GM18498 (cell line): Measurements from ENCODE around the gene PSMB7.

Source experiments
- ATAC-seq: cut with Tn5 transposase; IDR thresholded peaks from one replicate; pipeline ENCODE4 v1.9.1; 2021; ENCODE audit warnings: mild to moderate bottlenecking, moderate library complexity; ENCODE audit not compliant: unreplicated experiment

PSMB7 gene

DNA sequence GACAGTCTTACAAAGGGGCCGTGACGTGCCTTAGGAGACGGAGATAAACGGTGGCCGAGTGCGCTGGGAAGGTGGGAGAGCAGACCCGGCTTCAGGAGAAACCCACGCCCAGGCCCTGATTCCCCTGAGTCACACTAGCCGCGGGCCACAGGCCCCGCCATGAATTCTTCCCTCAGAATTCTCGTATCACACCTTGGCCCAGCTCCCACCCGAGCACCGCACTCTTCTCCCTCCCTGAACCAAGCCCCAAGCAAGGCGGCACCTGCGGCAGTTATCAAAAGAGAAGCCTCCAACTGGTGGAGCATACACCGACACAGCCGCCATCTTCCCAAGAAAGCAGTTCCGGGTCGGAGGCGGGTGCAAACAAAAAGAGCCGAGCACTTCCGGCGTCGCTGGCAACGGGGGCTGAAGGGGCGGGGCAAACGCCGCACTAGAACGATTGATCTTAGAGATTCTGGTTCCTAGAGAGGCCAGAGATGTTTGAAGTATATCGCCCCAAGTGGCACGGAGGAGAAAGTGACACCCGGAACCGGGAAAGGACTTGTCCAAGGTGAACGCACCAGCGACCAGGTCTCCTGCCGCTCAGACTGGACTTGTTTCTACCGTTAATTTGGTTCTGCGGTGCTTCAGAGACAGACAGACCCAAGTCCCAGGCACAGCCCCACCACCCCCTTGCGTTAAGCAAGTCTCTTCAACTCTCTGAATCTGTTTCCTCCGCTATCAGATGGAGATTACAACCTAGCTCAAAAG, at the start of gene PSMB7:
TSS of gene PSMB7 (minus strand) at position 341 of the 750 bp plus-strand sequence. CDS start at position 324, 17 bp downstream.
- peak; percentile 90 for ATAC-seq

DNA sequence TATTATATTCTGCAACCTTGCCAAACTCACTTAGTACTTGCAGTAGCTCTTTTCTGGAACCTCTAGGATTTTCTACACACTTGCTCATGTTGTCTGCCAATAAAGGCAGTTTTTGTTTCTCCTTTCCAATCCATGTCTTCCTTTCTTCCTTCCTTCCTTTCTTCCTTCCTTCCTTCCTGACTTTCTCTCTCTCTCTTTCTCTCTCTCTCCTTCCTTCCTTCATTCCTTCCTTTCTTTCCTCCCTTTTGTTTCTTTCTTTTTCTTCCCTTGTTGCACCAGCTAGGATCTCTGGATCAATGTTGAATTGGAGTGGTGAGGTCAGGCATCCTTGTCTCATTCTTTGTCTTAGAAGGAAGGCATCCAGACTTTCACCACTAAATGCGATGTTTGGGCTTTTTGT, 47.5 kb upstream of the PSMB7 start:
- ATAC-seq = no peak

DNA sequence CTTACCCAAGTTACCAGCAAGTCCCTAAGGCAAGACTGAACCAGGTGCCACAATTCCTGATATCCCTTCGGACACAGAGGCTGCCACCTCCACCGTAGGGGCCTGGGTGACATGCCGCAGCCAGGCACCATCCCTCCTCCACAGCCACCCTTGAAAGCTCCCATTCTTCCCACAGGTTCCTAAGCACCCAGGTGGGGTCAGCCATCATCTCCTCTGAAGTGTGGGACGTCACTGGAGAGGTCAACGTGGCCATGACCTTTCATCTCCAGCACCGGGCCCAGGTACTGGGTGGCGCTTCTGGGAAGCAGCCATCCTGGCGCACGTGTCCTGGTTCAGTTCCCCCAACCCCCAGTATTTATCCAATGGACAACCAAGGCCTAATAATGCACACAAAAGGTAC, 43.2 kb upstream of the PSMB7 start:
- ATAC-seq = no peak

DNA sequence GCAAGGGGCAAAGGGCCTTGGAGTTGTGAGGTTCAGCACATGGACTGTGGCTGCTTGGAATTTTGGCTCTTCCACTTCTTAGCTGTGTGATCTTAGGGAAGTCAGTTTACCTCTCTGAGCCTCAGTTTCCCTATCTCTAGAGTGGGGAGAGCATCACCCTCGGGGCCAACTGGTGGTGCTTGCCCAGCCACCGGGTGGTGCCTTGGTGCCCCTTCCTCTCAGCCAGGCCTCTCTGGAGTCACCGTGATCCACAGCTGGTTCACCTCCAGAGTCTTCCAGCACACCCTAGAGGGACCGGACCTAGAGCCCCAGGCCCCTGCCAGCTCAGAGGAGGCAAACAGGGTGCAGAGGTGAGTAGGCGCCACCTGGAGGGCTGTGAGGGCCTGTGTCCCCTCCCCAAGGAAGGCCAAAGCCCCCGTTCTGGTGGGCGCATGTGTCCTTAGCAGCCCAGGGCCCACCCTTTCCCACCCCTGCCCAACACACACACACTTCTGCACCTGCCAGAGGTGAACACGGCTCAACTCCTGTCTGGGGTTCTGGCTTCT, 42.7 kb upstream of the PSMB7 start:
- ATAC-seq = no peak

DNA sequence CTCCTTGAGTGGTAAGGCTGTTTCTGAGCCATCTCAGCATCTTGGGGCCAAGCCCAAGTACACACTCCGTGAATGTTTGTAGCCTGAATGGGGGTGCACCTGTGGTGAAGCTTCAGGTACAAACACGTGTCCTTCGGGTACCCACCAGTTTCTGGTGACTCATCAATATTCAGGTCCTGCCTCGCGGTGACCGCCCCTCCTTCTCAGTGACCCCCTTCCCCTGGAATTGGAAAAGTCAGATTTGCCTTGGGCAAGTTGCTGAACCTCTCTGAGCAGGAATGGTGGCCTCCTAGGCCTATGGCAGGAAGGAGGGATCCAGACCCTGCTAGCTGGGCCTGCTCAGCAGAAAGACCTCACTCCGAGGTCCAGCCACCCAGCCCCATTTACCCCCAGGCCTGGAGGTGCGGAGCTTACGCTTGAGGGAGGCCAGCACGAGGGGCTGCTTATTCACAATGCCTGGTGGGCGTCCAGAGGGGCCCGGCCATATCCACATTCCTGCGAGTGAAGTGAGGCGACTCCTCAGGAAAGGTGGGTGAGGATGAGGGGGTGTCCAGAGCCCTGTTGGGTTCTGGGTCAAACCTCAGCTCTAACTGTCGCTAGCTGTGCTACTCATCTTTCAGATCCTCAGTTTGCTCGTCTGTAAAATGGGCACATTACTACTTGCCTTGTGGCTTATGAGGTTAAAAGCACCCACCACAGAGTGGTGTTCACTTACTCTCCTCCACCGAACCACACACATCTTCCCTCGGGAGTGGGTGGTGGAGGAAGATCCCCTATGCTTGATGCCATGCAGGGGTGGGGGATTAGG, 42.0 kb upstream of the PSMB7 start:
- no peak for ATAC-seq

DNA sequence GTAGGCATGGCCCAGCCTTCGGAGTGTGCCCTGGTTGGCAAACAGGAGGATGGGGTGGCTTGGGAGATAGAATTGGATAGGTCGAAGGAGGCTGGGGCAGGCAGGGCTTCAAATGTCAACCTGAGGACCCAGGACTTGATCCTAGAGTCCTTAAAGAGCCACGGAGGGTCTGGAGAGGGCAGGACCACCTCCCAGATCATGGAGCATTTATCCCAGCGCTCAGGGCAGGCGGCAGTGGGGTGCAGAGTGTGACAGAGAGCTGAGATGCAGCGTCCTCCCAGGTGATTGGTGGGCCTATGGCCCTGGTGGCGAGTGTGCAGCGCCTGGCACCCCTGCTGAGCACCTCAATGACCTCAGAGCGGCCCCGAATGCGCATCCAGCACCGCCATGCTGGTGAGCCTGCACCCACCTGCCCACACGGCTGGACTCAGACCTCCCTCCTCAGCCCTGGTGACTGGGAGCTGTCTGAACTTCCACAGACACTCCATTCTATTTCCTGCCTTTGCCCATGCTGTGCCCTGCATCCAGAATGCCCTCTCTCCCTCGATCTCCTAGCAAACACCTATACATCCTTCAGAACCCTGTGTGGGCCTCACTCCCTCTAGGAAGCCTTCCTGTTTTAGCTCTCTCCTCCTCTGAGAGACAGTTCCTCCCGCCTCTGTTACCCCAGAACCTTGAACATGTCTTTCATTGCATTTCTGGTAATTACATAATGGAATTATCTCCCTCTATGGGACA, 41.3 kb upstream of the PSMB7 start:
- ATAC-seq = no peak

DNA sequence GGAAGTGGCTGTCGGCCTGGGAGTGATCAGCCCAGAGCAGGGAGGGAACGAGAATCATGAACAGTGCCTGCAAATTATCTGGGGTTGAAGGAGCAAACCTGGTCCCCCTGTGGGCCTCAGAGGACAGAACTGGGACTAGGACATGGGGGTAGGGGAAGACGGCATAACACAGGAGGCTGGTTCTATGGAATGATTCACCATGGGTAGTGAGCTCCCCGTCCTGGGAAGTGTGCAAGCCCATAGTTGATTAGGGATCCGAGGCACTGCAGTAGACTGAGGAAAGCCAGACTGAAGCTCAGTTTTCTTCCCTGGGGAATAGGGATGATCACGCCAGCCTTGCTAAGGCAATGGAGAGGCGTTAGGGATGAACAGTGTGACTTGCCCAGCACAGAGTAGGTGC, 40.6 kb upstream of the PSMB7 start:
- no peak for ATAC-seq

DNA sequence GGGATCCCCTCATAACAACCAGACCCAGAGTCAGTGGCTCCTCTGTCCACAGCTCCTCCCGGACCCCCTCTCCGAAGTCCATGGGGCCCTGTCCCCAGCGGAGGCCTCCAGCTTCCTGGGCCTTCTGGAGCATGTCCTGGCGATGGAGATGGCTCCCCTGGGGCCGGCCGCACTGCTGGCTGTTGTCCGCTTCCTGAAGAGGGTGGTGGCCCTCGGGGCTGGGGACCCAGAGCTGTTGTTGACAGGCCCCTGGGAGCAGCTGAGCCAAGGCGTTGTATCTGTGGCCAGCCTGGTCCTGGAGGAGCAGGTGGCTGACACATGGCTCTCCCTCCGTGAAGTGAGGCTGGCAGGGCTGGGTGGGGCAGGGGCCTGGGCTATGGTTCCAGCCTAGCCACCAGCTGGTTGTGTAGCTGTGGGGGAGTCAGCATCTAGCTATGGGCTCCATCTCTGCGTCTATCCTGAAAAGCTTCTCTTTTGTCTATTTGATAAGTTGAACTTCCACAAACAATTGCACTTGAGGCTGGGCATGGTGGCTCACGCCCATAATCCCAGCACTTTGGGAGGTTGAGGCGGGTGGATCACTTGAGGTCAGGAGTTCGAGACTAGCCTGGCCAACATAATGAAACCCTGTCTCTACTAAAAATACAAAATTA, 39.7 kb upstream of the PSMB7 start:
- no peak for ATAC-seq

DNA sequence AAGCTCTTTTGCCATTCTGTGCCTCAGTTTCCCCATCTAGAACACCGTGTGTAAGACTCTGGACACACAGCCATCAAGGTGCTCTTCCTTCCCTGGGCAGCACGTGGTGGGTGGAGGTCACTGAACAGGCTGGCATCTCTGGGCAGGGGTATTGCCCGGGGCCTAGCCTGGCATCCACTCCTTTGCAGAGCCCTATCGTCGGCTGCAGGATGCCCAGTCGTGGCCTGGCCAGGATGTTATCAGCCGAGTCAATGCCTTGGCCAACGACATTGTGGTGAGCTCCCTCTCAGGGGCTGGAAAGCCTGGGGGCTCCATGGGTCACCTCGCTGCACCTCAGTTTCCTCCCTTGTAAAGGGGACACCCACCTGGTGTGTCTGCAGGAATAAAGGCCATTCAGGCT, 39.1 kb upstream of the PSMB7 start:
- no peak for ATAC-seq

DNA sequence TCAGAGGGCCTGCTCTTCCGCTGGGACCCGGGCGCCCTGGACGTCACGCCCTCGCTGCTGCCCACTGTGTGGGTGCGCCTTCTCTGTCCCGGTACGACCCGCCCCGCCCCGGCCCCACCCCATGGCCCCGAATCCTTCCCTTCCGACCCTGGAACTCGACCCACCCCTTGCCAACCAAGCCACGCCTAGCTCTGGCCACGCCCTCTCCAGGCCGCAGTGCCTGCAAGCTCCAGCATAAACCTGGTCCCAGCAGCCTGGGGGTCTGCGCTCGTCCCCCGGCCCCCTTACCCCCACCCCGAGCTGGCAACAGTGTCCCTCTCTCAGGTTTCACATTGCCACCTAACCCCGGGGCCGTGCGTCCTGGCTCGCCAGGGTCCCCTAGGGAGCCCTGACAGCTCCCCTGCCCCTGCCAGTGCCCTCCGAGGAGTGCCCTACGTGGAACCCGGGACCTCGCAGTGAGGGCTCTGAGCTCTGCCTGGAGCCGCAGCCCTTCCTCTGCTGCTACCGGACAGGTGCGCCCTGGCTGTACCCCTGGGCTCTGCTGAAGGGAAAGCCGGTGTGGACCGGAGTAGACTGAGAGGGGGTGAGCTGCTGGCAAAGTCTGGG, 38.4 kb upstream of the PSMB7 start:
- no peak for ATAC-seq

DNA sequence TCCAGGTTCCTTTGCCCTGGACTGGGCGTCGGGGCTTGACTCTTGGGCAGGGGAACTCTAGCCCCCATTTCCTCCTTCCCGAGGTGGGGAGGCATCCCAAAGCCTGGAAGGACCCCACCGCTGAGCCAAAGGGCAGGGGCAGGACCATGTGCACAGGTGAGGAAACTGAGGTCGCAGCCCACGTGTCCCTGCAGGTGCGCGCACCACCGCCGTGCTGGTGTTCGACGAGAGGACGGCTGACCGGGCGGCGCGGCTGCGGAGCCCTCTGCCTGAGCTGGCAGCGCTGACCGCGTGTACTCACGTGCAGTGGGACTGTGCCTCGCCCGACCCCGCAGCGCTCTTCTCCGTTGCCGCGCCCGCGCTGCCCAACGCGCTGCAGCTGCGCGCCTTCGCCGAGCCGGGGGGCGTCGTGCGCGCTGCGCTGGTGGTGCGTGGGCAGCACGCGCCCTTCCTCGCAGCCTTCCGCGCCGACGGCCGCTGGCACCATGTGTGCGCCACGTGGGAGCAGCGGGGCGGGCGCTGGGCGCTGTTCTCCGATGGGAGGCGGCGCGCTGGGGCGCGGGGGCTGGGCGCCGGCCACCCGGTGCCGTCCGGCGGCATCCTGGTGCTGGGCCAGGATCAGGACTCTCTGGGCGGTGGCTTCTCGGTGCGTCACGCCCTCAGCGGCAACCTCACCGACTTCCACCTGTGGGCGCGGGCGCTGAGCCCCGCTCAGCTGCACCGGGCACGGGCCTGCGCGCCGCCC, 37.8 kb upstream of the PSMB7 start:
- ATAC-seq = no peak

DNA sequence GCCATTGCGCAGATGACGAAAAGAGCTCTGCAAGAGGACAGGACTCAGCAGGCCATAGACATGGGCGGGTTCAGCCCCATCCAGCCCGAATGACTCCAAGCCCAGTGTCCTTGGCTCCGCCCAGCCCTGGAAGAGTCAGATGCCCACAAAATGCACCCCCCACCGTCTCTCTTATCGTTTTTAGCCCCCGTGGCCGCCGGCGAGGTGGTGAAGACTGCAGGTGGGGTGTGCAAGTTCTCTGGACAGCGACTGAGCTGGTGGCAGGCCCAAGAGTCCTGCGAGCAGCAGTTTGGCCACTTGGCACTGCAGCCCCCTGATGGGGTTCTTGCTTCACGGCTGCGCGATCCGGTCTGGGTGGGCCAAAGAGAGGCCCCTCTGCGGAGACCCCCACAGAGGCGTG, 37.1 kb upstream of the PSMB7 start:
- no peak for ATAC-seq

DNA sequence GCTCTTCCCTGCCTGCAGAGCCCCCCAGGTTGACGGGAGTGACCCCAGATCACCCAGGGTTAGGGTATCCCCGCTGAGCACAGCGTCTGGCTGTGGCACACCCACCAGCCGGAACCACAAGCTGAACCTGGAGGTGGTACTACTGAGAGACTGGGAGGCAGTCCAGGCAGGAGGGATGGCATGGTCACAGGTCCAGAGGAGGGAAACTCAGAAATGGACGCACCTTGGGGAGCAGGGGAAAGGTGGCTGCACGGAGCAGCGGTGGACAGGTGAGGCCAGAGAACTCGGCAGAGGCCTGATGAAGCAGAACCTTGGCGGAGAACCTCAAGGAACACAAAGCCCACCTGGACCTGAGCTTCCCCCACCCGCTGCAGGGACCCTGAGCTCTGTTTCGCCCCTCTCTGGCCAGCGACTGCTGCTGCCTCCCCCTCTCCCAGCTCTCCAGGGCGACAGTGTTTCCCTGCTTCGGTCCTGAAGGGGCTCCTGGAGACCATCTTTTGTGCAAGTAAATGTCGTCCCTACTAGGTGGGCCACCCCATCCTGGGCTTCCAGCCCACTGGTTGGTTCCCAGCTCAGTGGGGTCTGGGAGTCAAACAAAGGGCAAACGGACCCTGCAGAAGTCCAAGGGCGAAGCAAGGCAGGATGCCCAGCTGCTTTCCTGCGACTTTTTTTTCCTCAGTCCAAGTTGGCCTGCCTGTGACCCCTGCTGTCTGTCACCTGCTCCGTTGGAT, 35.9 kb upstream of the PSMB7 start:
- no peak for ATAC-seq

DNA sequence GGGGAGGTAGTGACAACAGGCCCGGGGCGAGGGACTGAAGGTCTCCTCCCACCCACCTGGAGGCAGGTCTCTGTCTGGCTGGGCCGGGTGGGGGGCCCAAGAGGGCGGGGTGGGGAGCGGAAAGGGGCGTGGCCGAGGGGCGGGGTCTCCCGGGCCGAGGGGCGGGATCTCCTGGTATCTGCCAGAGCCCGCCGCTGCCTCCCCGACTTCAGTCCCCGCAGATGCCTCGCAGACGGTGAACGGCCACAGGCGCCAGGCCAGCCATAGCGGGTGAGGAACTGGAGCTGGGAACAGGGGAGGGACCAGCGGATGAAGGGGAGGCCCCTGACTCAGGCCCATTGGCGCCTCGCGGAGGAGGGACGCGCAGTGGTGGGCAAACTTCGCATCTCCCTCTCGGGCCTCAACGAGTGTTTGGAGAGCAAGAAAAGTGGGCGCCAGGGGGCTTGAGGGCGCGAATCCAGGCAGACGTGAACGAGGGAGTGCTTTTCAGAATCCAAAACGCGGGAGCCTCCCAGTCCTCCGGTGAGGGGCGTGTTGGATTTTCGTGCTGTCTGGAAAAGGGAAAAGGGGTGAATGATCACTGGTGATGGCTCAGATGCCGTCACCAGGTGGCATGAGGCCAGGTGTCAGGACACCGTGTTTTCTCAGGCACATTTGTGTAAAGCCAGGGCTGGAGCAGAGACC, 35.1 kb upstream of the PSMB7 start, which contains the start of gene ADGRD2:
TSS of gene ADGRD2 (plus strand) at position 211 of the 684 bp plus-strand sequence. CDS start 1,216 bp downstream, outside the sequence.
- ATAC-seq = no peak

DNA sequence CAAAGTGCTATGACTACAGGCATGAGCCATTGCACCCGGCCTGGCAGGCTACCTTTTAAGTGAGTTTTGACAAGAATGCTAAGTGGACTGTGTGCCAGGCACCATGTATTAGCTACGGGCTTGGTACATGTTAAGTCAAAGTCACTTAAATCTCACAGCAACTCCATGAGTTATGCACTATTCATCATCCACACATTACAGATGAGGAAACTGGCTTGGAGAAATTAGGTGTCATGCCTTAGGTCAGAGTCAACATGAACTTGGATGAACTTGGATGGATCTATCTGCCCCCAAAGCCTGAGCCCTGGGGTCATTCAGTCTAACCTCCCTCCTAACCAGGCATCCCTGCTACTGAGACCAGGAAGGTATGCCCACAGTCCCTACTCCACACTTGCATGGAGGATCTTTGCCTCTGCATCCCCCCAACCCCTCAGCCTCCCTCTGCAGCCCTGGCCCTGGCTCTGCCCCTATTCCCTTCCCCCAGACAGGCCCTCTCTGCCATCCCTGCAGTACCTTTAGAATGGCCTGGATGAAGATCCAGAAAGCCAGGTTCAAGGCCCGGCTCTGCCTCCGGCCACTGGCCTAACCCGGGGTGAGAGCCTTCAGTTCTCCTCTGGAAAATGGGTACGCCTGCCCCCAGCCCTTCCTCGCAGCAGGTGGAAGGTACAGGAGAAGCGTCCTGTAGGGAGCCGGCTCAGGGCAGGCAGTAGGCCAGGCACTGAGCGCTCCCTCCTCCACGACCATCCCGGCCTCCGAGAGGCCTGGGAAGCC, 34.3 kb upstream of the PSMB7 start:
- no peak for ATAC-seq

DNA sequence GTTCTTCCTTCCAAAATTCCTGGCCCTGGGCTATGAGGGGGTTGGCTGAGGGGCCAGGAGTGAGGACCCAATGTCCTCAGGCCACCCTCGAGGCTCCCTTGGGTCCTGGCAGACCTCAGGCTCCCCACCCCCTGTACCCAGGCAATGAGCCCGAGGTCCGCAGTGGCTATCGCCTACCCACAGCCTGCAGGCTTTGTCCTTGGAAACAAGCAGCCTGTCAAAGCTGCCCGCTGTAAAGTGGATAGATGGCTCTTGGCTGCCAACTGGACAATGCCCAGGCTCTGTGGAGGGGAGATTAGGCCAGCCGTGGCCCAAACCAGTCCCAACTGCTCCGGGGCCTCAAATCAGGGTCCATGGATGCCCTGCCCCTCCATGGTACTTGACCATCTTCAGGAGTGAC, 32.8 kb upstream of the PSMB7 start:
- no peak for ATAC-seq

DNA sequence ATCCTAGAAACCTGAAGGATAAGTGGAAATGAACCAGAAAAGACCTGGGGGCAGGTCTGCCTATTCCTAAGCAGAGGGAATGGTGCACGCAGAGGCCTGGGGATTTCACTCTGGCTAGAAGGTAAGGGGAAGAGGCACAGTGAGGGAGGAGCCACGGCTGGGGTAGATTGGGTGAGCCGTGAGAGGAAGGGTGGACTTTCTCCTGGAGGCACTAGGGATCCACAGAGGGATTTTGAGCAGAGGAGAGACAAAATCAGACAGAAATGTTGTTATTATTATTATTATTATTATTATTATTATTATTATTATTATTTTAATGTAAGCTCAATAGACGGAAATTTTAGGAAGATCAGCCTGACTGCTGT, 32.0 kb upstream of the PSMB7 start:
- no peak for ATAC-seq

DNA sequence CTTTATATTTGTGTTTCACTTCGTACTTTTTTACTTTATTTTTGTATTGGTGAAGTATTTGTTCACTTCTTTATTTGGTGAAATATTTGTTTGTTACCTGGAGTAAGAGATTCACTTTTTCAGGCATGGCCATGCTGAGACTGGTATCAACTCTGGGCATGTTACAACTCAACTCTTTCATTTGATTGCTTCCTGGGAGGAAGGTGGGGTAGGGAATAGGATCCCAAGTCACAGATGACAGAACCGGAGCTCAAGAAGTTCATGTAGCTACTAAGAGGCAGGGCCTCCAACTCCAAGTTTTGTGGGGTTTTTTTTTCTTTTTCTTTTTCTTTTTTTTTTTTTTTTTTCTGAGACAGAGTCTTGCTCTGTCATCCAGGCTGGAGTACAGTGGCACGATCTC, 28.9 kb upstream of the PSMB7 start:
- ATAC-seq = no peak
